ENCODE measurements around the gene SMYD3.

GRCh38 chr1:246099570-246099969 is 407.5 kb downstream of the SMYD3 start:
- TF ChIP-seq POLR2A (IDR thresholded peaks at IDR 0.05; ENCODE audit: low read length) (no peak), GATA1 (IDR thresholded peaks at IDR 0.05; ENCODE audit: low read depth, low read length) (no peak)
